Stimulated activated CD8-positive, alpha-beta memory T cell treated with anti-CD3 and anti-CD28 coated beads, Interleukin-4, amount 100 ng/mL, for 24 hours (primary cell): ENCODE data around the gene ARPC4.
"Not testable (repeated sequence)": the region's sequence is repeated elsewhere in the genome, so short reads cannot be mapped to it uniquely, and the experiment has no call there.

Experiments
- DNase-seq: peaks from one replicate; pipeline ENCODE4 v3.0.0-alpha.2; 2020; ENCODE audit warnings: low read depth

The ARPC4 gene

GRCh38 chr3:9770276-9770812 lies 22.5 kb upstream of the ARPC4 start:
- DNase-seq: no peak

- not testable (repeated sequence) for DNase-seq
These were observed 21.9 kb upstream of the ARPC4 start for GRCh38 chr3:9771007-9771406.

- no peak for DNase-seq
These were observed 15.8 kb upstream of the ARPC4 start for GRCh38 chr3:9776896-9777693.

GRCh38 chr3:9777694-9778021 lies 15.2 kb upstream of the ARPC4 start:
- DNase-seq: no peak

GRCh38 chr3:9778143-9779074 lies 14.5 kb upstream of the ARPC4 start:
- peak; percentile 44 for DNase-seq

- DNase-seq: no peak
These were observed 13.7 kb upstream of the ARPC4 start for GRCh38 chr3:9779075-9779593.

GRCh38 chr3:9779721-9780457 lies 13.0 kb upstream of the ARPC4 start:
- DNase-seq: peak; percentile 26

GRCh38 chr3:9780458-9780812 lies 12.4 kb upstream of the ARPC4 start:
- DNase-seq: no peak

- DNase-seq: no peak
These were observed 12.0 kb upstream of the ARPC4 start for GRCh38 chr3:9780910-9781309.

- no peak for DNase-seq
These were observed 11.3 kb upstream of the ARPC4 start for GRCh38 chr3:9781551-9781950.

GRCh38 chr3:9781978-9782603 lies 10.8 kb upstream of the ARPC4 start:
- no peak for DNase-seq

- no peak for DNase-seq
These were observed 10.1 kb upstream of the ARPC4 start for GRCh38 chr3:9782770-9783169.

- no peak for DNase-seq
These were observed 8.9 kb upstream of the ARPC4 start for GRCh38 chr3:9783954-9784353.

- no peak for DNase-seq
These were observed 7.9 kb upstream of the ARPC4 start for GRCh38 chr3:9784965-9785364.

- no peak for DNase-seq
These were observed 7.3 kb upstream of the ARPC4 start for GRCh38 chr3:9785602-9786001.

- no peak for DNase-seq
These were observed 6.6 kb upstream of the ARPC4 start for GRCh38 chr3:9786209-9786739.

- DNase-seq: no peak
These were observed 5.8 kb upstream of the ARPC4 start for GRCh38 chr3:9786825-9787669.

- no peak for DNase-seq
These were observed 5.2 kb upstream of the ARPC4 start for GRCh38 chr3:9787714-9788113.

- no peak for DNase-seq
These were observed 1.8 kb upstream of the ARPC4 start for GRCh38 chr3:9791127-9791526.

- no peak for DNase-seq
These were observed 985 bp upstream of the ARPC4 start for GRCh38 chr3:9791790-9792404.
